Heart right ventricle (tissue), 16 donors: ENCODE results near the gene INTS11. TPM values are rescaled to one million over a fixed set of nuclear protein-coding genes. Genes with fewer than 3 reads are reported as not detected.

Source experiments
- ATAC-seq, 8 donors: fragments of 200-7000 bp; cut with Tn5 transposase; one replicate each; pipeline ENCODE4 v1.9.1; 2020; ENCODE audit warnings: mild to moderate bottlenecking in 8 of 8, moderate library complexity in 8 of 8, moderate number of reproducible peaks in 1 of 8
- DNase-seq, 2 donors: peaks; one replicate each; pipeline ENCODE4 v3.0.0-alpha.2; 2020
- H3K27ac ChIP-seq, 10 donors: fragments of 200-600 bp; sonication (generic) in 2 of 10; one replicate each; pipeline versions ENCODE4 v1.5.0 to v1.8.0; 2020 to 2022; ENCODE audit warnings: mild to moderate bottlenecking in 3 of 10
- H3K27me3 ChIP-seq, 7 donors: fragments of 200-600 bp; one replicate each; pipeline ENCODE4 v1.8.0; 2021 to 2022; ENCODE audit warnings: mild to moderate bottlenecking in 2 of 7
- H3K36me3 ChIP-seq, 9 donors: fragments of 200-600 bp; sonication (generic) in 1 of 9; one replicate each; pipeline versions ENCODE4 v1.5.0 to v1.8.0; 2020 to 2022; ENCODE audit warnings: mild to moderate bottlenecking in 2 of 9
- H3K4me1 ChIP-seq, 9 donors: fragments of 200-600 bp; sonication (generic) in 1 of 9; one replicate each; pipeline versions ENCODE4 v1.5.0 to v1.8.0; 2020 to 2022; ENCODE audit warnings: mild to moderate bottlenecking in 4 of 9
- H3K4me3 ChIP-seq, 10 donors: fragments of 200-600 bp; sonication (generic) in 2 of 10; one replicate each; pipeline versions ENCODE4 v1.5.0 to v1.8.0; 2020 to 2022; ENCODE audit warnings: mild to moderate bottlenecking in 7 of 10, moderate library complexity in 2 of 10
- H3K9me3 ChIP-seq, 11 donors: fragments of 200-600 bp in 10 of 11; sonication (generic) in 2 of 11; one replicate each; pipeline versions ENCODE4 v1.5.0 to v1.8.0; 2013 to 2022; ENCODE audit warnings: mild to moderate bottlenecking in 2 of 11, control low read depth in 1 of 11, moderate library complexity in 1 of 11
- CTCF ChIP-seq, 9 donors: fragments of 200-600 bp; sonication (generic) in 2 of 9; IDR thresholded peaks; one replicate each; pipeline versions ENCODE4 v1.5.0 to v1.8.0; 2021 to 2022; ENCODE audit warnings: antibody characterized with exemption in 9 of 9, mild to moderate bottlenecking in 5 of 9, moderate library complexity in 1 of 9
- WGBS, 2 donors: extraction: QIAGEN DNeasy Blood & Tissue Kit; methylation state at CpG; one replicate each; pipeline ENCODE4 v1.1.7; 2013; ENCODE audit warnings: inconsistent platforms in 1 of 2; 5-methylcytosine and 5-hydroxymethylcytosine counted together
- intact Hi-C, 10 donors: fragments of 100-400 bp; cut with DNase I; formaldehyde crosslinking; loops; one replicate each; pipeline versions ENCODE4 v1.11.1 to v1.14.2; 2022
- polyA plus RNA-seq, 2 donors: library from polyadenylated mRNA; stranded (reverse); fragments of 200-250 nt; gene quantifications; one replicate each; pipeline ENCODE4 v1.2.3, GENCODE V29; 2013
- total RNA-seq, 10 donors: library from RNA; stranded (reverse); fragmentation: NEBNext Ultra II Directional in 3 of 10; extraction: Animal tissue kit (Norgen Biotek cat#: 25700) in 3 of 10; gene quantifications; one replicate each; pipeline versions ENCODE4 v1.2.1 to v1.2.4, GENCODE V29; 2021 to 2023
- donor health status: Arrhythmogenic right ventricular cardiomyopathy.
- donor health status: ischemic (EF 13 %, LVEDD 7.1; RV severe dilation, severe dysfunction).
- donor health status: healthy with polysubstance abuse.
- donor health status: DM: no; HTN: yes; CAD: no.
- donor health status: DM: no; HTN: no; CAD: no.
- donor health status: ischemic (EF 25% LVEDD 6.9; RV normal size, moderate dysfunction).
- donor health status: ischemic (EF 25% LVEDD 5.7; RV mildly dilated, moderate dysfunction).
- donor health status: healthy.
- donor health status: DM: yes; HTN: yes; CAD: no.
- donor health status: Ischemic cardiomyopathy.
- donor health status: ischemic (EF 35%, LVEDD 5.7; RV mildly dilated, moderate dysfunction).
- donor health status: nonischemic (EF 11% LVEDD 7.7; RV severe dilation, severe dysfunction).
- donor health status: DM: yes; HTN: yes; CAD: no.
- donor health status: PGD.
- donor health status: ischemic (EF 29% LVEDD 5.4; RV normal size, mild dysfunction).
- donor health status: nonischemic (EF 23%, LVEDD 6.1; RV moderate dilation, normal function).

The INTS11 gene
- total and polyA plus RNA-seq, 12 donors, result 44.7 to 269 (median 57.4) TPM

DNA sequence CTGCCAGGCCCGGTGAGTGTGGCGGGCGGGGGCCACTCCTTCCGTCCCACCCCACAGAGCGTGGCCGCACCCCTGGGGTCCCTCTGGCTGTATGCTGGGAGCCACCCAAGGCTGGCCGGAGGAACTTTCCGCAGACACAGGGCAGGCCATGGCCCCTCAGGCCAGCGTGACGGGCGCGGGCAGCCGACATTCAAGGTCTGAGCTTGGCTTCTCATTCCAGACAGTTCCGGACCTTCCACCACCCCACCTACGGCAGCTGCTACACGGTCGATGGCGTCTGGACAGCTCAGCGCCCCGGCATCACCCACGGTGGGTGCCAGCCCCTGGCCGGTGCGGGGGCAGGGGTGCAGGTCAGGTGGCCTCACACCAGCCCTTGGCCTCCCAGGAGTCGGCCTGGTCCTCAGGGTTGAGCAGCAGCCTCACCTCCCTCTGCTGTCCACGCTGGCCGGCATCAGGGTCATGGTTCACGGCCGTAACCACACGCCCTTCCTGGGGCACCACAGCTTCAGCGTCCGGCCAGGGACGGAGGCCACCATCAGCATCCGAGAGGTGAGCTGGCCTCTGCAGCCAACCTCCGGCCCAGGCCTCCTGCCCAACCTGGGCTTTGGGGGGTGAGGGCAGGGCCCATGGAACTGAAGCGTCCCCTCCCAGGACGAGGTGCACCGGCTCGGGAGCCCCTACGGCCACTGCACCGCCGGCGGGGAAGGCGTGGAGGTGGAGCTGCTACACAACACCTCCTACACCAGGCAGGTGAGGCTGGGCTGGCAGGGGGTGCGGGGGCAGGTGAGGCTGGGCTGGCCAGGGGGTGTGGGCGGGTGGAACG is 37.0 kb downstream of the INTS11 start:
- peaks cover 0 to 32% (median 24%) of the 10 kb centered on the region in 7 donors for H3K27me3 ChIP-seq
- peaks cover 0 to 13% (median 7%) of the 10 kb centered on the region in 9 donors for H3K4me1 ChIP-seq
- no peak for TF ChIP-seq CTCF (IDR thresholded peaks at IDR 0.05)
- ATAC-seq, result no peak
- H3K4me3 ChIP-seq, result no peak overlapping the region
- peak in 1 of 2 donors; percentile 7 for DNase-seq
- intact Hi-C loops, result no loop called here
- H3K36me3 ChIP-seq, result no peaks in the 10 kb centered on the region
- H3K27ac ChIP-seq, result no peak overlapping the region
- H3K9me3 ChIP-seq, result no peaks in the 10 kb centered on the region
- WGBS, 2 donors, result 82 to 85% methylated on average over 44 to 46 of the region's 46 CpGs

DNA sequence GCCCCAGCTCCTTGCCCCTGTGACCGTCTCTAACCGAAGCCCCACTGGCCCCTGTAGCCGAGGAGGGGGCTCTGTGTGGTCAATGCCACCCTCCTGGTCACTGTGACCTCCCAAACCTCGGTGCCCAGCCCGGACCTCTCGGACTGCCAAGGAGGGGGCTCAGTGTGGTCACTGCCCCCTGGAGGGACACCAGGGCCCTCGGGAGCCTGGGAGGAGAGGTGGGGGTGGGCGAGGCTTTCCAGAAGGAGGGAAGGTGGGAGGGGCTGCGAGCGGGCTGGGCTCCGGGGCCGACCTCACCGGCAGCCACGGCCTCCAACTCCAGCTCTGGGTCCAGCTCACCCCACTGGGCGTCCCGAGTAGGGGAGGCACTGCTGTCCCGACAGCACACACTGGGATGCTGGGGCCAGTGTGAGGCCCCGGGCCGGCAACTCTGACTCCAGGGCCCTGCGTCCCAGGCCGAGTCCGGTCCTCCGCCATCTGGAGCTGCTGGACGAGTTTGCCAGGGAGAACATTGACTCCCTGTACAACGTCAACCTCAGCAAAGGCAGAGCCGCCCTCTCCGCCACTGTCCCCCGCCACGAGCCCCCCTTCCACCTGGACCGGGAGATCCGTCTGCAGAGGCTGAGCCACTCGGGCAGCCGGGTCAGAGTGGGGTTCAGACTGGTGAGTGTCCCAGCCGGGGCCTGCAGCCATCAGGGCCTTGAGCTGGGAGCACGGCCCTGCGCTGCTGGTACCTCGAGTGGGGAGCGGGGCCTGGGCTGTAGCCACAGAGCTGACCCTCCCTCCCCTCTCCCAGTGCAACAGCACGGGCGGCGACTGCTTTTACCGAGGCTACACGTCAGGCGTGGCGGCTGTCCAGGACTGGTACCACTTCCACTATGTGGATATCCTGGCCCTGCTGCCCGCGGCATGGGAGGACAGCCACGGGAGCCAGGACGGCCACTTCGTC is 37.9 kb downstream of the INTS11 start:
- ATAC-seq (no peak), DNase-seq (no peak)
- H3K4me1 ChIP-seq, result peaks cover 0 to 14% (median 7%) of the 10 kb centered on the region in 9 donors
- no peak overlapping the region for H3K4me3 ChIP-seq
- intact Hi-C loops, result no loop called here
- TF ChIP-seq CTCF (IDR thresholded peaks at IDR 0.05), result no peak
- H3K9me3 ChIP-seq, result no peaks in the 10 kb centered on the region
- peaks cover 0 to 32% (median 24%) of the 10 kb centered on the region in 7 donors for H3K27me3 ChIP-seq
- WGBS, 2 donors, result 66 to 70% methylated on average over 50 of the region's 50 CpGs
- no peaks in the 10 kb centered on the region for H3K36me3 ChIP-seq
- H3K27ac ChIP-seq, result no peak overlapping the region

DNA sequence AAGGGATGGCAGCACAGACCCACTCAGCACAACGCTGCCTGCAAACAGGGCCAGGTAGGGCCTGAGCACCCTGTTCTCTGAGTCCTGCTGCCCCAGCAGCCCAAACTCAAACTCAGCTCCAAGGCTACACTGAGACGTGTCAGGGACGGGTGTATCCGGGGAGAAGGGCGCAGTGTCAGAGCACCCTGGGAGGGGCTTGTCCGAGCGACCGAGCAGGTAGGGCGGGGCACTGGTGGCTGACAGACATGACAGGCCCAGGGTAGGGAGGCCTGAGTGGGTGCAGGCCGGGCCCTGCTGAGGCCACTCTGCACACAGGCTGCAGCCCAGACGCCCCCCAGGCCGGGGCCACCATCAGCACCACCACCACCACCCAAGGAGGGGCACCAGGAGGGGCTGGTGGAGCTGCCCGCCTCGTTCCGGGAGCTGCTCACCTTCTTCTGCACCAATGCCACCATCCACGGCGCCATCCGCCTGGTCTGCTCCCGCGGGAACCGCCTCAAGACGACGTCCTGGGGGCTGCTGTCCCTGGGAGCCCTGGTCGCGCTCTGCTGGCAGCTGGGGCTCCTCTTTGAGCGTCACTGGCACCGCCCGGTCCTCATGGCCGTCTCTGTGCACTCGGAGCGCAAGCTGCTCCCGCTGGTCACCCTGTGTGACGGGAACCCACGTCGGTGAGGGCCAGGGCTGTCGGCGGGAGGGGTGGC is 38.7 kb downstream of the INTS11 start:
- no peaks in the 10 kb centered on the region for H3K9me3 ChIP-seq
- H3K4me3 ChIP-seq, result no peak overlapping the region
- 70 to 72% methylated on average over 37 of the region's 37 CpGs for whole genome bisulfite sequencing, 2 donors
- no peaks in the 10 kb centered on the region for H3K36me3 ChIP-seq
- intact Hi-C loops, result no loop called here
- no peak for DNase-seq
- peaks cover 0 to 32% (median 24%) of the 10 kb centered on the region in 7 donors for H3K27me3 ChIP-seq
- no peak for ATAC-seq
- H3K4me1 ChIP-seq, result peaks cover 0 to 11% (median 0%) of the 10 kb centered on the region in 9 donors
- no peak for TF ChIP-seq CTCF (IDR thresholded peaks at IDR 0.05)
- H3K27ac ChIP-seq, result no peak overlapping the region

- H3K27ac ChIP-seq, result no peak overlapping the region
- no peak overlapping the region for H3K4me3 ChIP-seq
- no peak for TF ChIP-seq CTCF (IDR thresholded peaks at IDR 0.05)
- H3K27me3 ChIP-seq, result peaks cover 0 to 32% (median 24%) of the 10 kb centered on the region in 7 donors
- no peaks in the 10 kb centered on the region for H3K9me3 ChIP-seq
- no peak for ATAC-seq
- WGBS, 2 donors, result 89 to 94% methylated on average over 22 of the region's 22 CpGs
- peaks cover 0 to 11% (median 0%) of the 10 kb centered on the region in 9 donors for H3K4me1 ChIP-seq
- intact Hi-C loops, result no loop called here
- H3K36me3 ChIP-seq, result no peaks in the 10 kb centered on the region
- DNase-seq, result no peak
Measured at GRCh38 chr1:1285102-1285571, 39.3 kb downstream of the INTS11 start.
